ENCODE measurements around the gene AFF1. TPM values are rescaled to one million over a fixed set of nuclear protein-coding genes. Genes with fewer than 3 reads are reported as not detected.

Gene AFF1
- polyA plus RNA-seq, 6 donors from 2014 or later, result 33.1 to 72.0 (median 55.4) TPM

- no peaks in the 10 kb centered on the region for H3K9me3 Mint-ChIP-seq
- H3K36me3 Mint-ChIP-seq, result peaks cover 8 to 24% of the 10 kb centered on the region in 2 donors
- ATAC-seq (ENCODE audit: low read depth in 2 of 2) (no peak), DNase-seq (no peak)
- H3K27ac Mint-ChIP-seq, result no peak overlapping the region
- no peaks in the 10 kb centered on the region for H3K27me3 Mint-ChIP-seq
- H3K4me1 Mint-ChIP-seq, result no peaks in the 10 kb centered on the region
- no peak overlapping the region for H3K4me3 Mint-ChIP-seq
Observed at GRCh38 chr4:87179751-87180150, 244.9 kb downstream of the AFF1 start.

- no peak for DNase-seq
- Mint-ChIP-seq H3K4me1 (no peaks in the 10 kb centered on the region), H3K36me3 (peaks cover 7 to 14% of the 10 kb centered on the region in 2 donors), H3K9me3 (no peaks in the 10 kb centered on the region), H3K27ac (no peak overlapping the region), H3K27me3 (no peaks in the 10 kb centered on the region), H3K4me3 (no peak overlapping the region)
- no peak for ATAC-seq (ENCODE audit: low read depth in 2 of 2)
Observed at GRCh38 chr4:87180767-87181166, 246.0 kb downstream of the AFF1 start.

GRCh38 chr4:87185146-87185870 is 250.5 kb downstream of the AFF1 start:
- ATAC-seq (ENCODE audit: low read depth in 2 of 2), result no peak
- no peak for DNase-seq
- no peaks in the 10 kb centered on the region for H3K27me3 Mint-ChIP-seq
- peaks cover 0 to 8% of the 10 kb centered on the region in 2 donors for H3K36me3 Mint-ChIP-seq
- no peak overlapping the region for H3K4me3 Mint-ChIP-seq
- H3K9me3 Mint-ChIP-seq, result peaks cover 0 to 2% (median 0%) of the 10 kb centered on the region in 7 donors
- no peaks in the 10 kb centered on the region for H3K4me1 Mint-ChIP-seq
- no peak overlapping the region for H3K27ac Mint-ChIP-seq

- Mint-ChIP-seq H3K27me3 (no peaks in the 10 kb centered on the region), H3K27ac (no peak overlapping the region), H3K36me3 (peaks cover 0 to 4% of the 10 kb centered on the region in 2 donors), H3K4me1 (no peaks in the 10 kb centered on the region), H3K9me3 (peaks cover 0 to 2% (median 0%) of the 10 kb centered on the region in 7 donors), H3K4me3 (no peak overlapping the region)
- ATAC-seq (ENCODE audit: low read depth in 2 of 2) (no peak), DNase-seq (no peak)
Observed at GRCh38 chr4:87188048-87188447, 253.2 kb downstream of the AFF1 start.

GRCh38 chr4:87188932-87189331 is 254.1 kb downstream of the AFF1 start:
- H3K4me3 Mint-ChIP-seq, result no peak overlapping the region
- no peak for ATAC-seq (ENCODE audit: low read depth in 2 of 2)
- peaks cover 0 to 3% (median 0%) of the 10 kb centered on the region in 3 donors for H3K4me1 Mint-ChIP-seq
- H3K9me3 Mint-ChIP-seq, result peaks cover 0 to 2% (median 0%) of the 10 kb centered on the region in 7 donors
- no peaks in the 10 kb centered on the region for H3K27me3 Mint-ChIP-seq
- peaks cover 0 to 4% of the 10 kb centered on the region in 2 donors for H3K36me3 Mint-ChIP-seq
- no peak for DNase-seq
- peak overlapping the region in 1 of 6 donors; percentile 35 for H3K27ac Mint-ChIP-seq

Other genes starting within 250 kb of the AFF1 start
- not detected for gene SLC10A6, start 85.6 kb upstream of the AFF1 start, polyA plus RNA-seq (ENCODE audit: low read depth in 6 of 6)
- gene C4orf36, start 42.6 kb upstream of the AFF1 start, polyA plus RNA-seq (ENCODE audit: low read depth in 6 of 6), result not detected